ENCODE measurements around the gene PTPN14.
A peak's percentile ranks its signal among the peaks of the same experiment; 100 is the strongest.

The PTPN14 gene

DNA sequence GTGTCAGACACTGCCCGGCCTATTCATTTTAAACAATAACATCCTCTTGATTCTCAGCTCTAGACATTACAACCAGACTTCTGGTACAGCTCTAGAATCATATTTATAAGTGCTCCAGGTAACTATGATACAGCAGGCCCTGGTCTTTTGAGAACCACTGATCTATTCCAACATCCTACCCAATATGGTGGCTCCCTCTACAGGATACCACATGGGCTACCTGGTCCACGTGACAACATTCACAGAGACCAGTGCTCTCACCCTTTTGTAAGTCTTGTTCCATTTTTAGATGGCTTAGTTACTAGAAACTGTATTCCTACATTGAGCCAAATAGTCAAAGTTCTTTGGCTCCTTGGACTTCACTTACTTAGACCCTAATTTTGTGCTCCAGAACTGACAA is 102.9 kb downstream of the PTPN14 start:
- H3K27me3 ChIP-seq (ENCODE audit: insufficient read depth, low read length) = no peaks in the 10 kb centered on the region
- H3K4me3 ChIP-seq (ENCODE audit: low read length) = no peak overlapping the region
- H3K27ac ChIP-seq (ENCODE audit: low read depth, low read length) = peak overlapping the region; percentile 83
- H3K9ac ChIP-seq (ENCODE audit: low read depth, low read length) = peak overlapping the region; percentile 50; the same call in 1 of the 2 replicates
- H3K9me3 ChIP-seq (ENCODE audit: insufficient read depth, low read depth, low read length) = no peaks in the 10 kb centered on the region
- peaks cover 66% of the 10 kb centered on the region for H3K4me1 ChIP-seq (ENCODE audit: insufficient read depth, low read length)
- 87% methylated on average over 2 of the region's 2 CpGs for WGBS
- peaks cover 12% of the 10 kb centered on the region for H3K36me3 ChIP-seq (ENCODE audit: insufficient read depth, low read length)

- H3K36me3 ChIP-seq (ENCODE audit: insufficient read depth, low read length) = peaks cover 12% of the 10 kb centered on the region
- no peaks in the 10 kb centered on the region for H3K27me3 ChIP-seq (ENCODE audit: insufficient read depth, low read length)
- H3K9me3 ChIP-seq (ENCODE audit: insufficient read depth, low read depth, low read length) = no peaks in the 10 kb centered on the region
- H3K9ac ChIP-seq (ENCODE audit: low read depth, low read length) = peak overlapping the region; percentile 71
- H3K4me3 ChIP-seq (ENCODE audit: low read length) = 0 out of 2 replicates have a peak overlapping the region, but pooled peaks have one; percentile 3
- peak overlapping the region; percentile 83 for H3K27ac ChIP-seq (ENCODE audit: low read depth, low read length)
- H3K4me1 ChIP-seq (ENCODE audit: insufficient read depth, low read length) = peaks cover 63% of the 10 kb centered on the region
- WGBS = 65% methylated on average over 2 of the region's 2 CpGs
Measured at GRCh38 chr1:214447557-214447871, 103.9 kb downstream of the PTPN14 start.

DNA sequence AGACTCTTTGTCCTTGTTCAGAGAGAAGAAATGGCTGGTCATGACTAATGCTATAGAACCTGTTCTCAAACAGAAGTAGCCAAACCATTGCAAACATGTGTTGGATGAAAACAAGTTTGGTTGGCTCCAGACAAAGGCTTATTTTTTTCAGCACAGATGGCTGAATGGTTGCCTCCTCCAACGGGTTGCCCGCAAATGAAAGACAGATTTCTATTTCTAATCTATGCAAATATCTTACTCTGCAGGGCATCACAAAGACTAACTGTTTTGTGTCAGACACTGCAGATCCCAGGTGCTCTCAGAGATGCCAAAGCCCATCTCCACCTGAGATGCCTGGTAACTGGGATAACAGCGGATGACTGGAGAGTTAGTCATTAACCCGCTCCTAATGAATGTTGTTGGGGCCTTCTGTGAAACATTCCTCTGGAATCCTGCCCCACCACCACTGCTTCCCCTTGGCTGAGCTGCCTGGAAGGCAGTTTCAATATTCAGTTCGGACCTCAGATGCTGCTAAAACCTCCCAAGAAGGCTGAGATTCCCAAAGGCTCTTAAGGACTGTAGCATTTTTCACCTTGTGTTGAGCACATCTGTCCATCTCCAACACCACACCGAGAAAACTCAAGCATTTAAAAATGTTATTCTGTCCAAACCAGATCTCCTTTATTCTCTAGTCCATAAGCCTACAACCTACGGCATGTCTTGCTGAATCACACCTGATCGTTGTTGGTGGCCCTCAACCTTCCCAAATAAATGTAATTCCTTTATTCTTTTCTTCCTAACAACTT is 104.4 kb downstream of the PTPN14 start:
- Histone ChIP-seq H3K4me3 (ENCODE audit: low read length) (0 out of 2 replicates have a peak overlapping the region, but pooled peaks have one; percentile 3), H3K27ac (ENCODE audit: low read depth, low read length) (peak overlapping the region; percentile 83), H3K9ac (ENCODE audit: low read depth, low read length) (peak overlapping the region; percentile 71), H3K27me3 (ENCODE audit: insufficient read depth, low read length) (no peaks in the 10 kb centered on the region), H3K36me3 (ENCODE audit: insufficient read depth, low read length) (peaks cover 12% of the 10 kb centered on the region), H3K4me1 (ENCODE audit: insufficient read depth, low read length) (peaks cover 62% of the 10 kb centered on the region), H3K9me3 (ENCODE audit: insufficient read depth, low read depth, low read length) (no peaks in the 10 kb centered on the region)
- WGBS = 26% methylated on average over 8 of the region's 8 CpGs

DNA sequence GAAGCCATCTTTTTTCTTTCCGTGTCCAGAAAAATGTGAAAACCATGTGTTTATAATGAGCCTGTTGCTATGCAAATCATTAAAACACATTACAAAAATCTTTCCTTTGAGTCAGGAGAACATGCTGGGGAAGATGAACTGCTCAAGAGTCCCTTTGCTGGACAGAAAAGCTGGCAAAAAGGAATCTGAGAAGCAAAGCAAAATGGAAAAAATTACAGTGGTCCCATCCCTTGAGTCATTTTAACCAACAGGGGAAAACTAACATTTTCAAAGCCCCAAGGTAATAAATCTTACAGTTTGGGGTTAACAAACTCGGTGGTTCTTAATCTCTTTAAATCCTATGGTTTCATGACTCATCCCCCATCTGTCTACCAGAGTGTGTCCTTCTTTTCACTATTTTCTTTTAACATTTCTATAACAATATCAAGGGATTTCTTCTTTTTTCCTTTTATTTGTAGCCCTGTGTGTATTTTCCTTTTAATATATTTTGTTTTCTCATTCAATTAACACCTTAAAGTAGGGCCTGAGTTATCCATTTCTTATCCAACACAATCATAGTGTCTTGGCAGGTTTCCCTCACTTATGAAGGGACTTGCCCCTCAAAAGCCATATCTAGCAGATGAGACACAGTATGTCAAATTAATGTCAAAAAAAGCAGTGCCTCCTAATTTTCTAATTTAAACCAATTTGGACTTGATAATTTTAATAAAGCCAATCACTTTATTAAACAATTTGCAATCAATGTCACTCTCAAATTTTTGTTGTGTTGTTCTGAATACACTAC is 105.4 kb downstream of the PTPN14 start:
- Histone ChIP-seq H3K9me3 (ENCODE audit: insufficient read depth, low read depth, low read length) (no peaks in the 10 kb centered on the region), H3K36me3 (ENCODE audit: insufficient read depth, low read length) (peaks cover 7% of the 10 kb centered on the region; the same call in 1 of the 2 replicates), H3K4me3 (ENCODE audit: low read length) (no peak overlapping the region), H3K9ac (ENCODE audit: low read depth, low read length) (peak overlapping the region; percentile 68), H3K4me1 (ENCODE audit: insufficient read depth, low read length) (peaks cover 69% of the 10 kb centered on the region), H3K27ac (ENCODE audit: low read depth, low read length) (peak overlapping the region; percentile 83), H3K27me3 (ENCODE audit: insufficient read depth, low read length) (no peaks in the 10 kb centered on the region)
- 35% methylated on average over 1 of the region's 2 CpGs for WGBS

DNA sequence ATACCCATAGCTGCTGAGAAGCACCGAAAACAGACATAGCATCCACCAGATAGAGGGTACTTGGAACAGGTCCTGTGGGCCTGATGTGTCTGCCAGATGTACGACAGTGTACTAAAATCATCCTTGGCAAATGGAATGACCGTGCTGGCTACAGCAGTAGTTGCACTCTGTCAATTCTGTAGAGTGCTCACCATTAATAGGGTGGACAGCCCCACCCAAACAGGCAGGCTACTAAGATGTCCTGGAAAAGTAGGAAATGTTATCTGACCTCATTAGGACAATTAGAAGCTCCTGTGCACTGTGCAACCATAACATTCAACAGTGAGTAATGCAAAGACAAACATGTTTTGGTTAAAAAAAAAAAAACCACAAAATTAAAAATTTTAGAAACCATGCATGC is 106.2 kb downstream of the PTPN14 start:
- Histone ChIP-seq H3K4me3 (ENCODE audit: low read length) (no peak overlapping the region), H3K4me1 (ENCODE audit: insufficient read depth, low read length) (peaks cover 77% of the 10 kb centered on the region)

DNA sequence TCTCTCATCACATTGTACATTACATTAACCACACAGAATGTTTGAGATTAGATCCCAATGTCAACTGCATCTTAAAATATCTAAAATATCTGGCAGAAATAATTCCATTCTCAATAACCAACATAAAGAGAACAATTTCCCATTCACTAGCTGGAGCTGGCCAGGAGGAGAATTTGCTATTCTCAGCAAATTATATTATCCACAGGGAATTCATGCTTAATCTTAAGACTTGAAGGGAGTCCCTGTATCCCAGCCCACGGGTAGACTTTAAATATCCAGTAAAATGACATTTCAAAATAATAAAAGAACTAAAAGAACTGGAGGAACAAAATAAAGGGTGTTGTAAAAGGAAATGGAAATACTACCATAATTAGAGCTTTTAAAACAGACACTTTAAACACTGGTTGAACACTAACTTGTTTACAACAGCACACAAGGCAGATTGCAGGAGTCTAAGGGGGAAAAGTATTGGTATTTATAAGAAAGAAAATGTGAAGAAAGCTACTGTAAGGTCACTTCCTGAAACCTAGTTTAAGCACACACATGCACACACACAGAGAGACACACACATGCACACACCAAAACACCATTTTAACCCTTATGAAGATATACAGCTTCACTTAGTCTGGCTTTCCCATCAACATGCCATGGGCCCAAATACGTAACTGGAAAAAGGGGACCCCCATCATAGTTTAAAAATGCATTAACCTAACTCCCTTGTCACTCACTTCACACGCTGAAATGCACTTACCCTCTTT is 107.0 kb downstream of the PTPN14 start:
- peaks cover 85% of the 10 kb centered on the region for H3K4me1 ChIP-seq (ENCODE audit: insufficient read depth, low read length)
- no peaks in the 10 kb centered on the region for H3K9me3 ChIP-seq (ENCODE audit: insufficient read depth, low read depth, low read length)
- no peak overlapping the region; the same call in 1 of the 2 replicates for H3K27ac ChIP-seq (ENCODE audit: low read depth, low read length)
- 89% methylated on average over 2 of the region's 3 CpGs for WGBS
- no peak overlapping the region for H3K4me3 ChIP-seq (ENCODE audit: low read length)
- no peaks in the 10 kb centered on the region for H3K27me3 ChIP-seq (ENCODE audit: insufficient read depth, low read length)
- H3K9ac ChIP-seq (ENCODE audit: low read depth, low read length) = 0 out of 2 replicates have a peak overlapping the region, but pooled peaks have one; percentile 16
- no peaks in the 10 kb centered on the region for H3K36me3 ChIP-seq (ENCODE audit: insufficient read depth, low read length)

More for the DNA sequence above, 106.2 kb downstream of the PTPN14 start:
- Histone ChIP-seq H3K36me3 (ENCODE audit: insufficient read depth, low read length) (no peaks in the 10 kb centered on the region; the same call in 1 of the 2 replicates), H3K27me3 (ENCODE audit: insufficient read depth, low read length) (no peaks in the 10 kb centered on the region), H3K27ac (ENCODE audit: low read depth, low read length) (peak overlapping the region; percentile 83; the same call in 1 of the 2 replicates), H3K9ac (ENCODE audit: low read depth, low read length) (no peak overlapping the region), H3K9me3 (ENCODE audit: insufficient read depth, low read depth, low read length) (no peaks in the 10 kb centered on the region)
- WGBS = 95% methylated on average over 3 of the region's 3 CpGs

GRCh38 chr1:214441119-214441518 is 110.3 kb downstream of the PTPN14 start:
- H3K27me3 ChIP-seq (ENCODE audit: insufficient read depth, low read length) = no peaks in the 10 kb centered on the region
- H3K4me3 ChIP-seq (ENCODE audit: low read length) = no peak overlapping the region
- peak overlapping the region; percentile 27; the same call in 1 of the 2 replicates for H3K9ac ChIP-seq (ENCODE audit: low read depth, low read length)
- no peaks in the 10 kb centered on the region for H3K36me3 ChIP-seq (ENCODE audit: insufficient read depth, low read length)
- WGBS = 88% methylated on average over 3 of the region's 3 CpGs
- H3K9me3 ChIP-seq (ENCODE audit: insufficient read depth, low read depth, low read length) = no peaks in the 10 kb centered on the region
- peak overlapping the region; percentile 59 for H3K27ac ChIP-seq (ENCODE audit: low read depth, low read length)
- peaks cover 73% of the 10 kb centered on the region for H3K4me1 ChIP-seq (ENCODE audit: insufficient read depth, low read length)

- WGBS = 60% methylated on average over 4 of the region's 4 CpGs
- Histone ChIP-seq H3K27ac (ENCODE audit: low read depth, low read length) (peak overlapping the region; percentile 59), H3K9ac (ENCODE audit: low read depth, low read length) (peak overlapping the region; percentile 47; the same call in 1 of the 2 replicates), H3K27me3 (ENCODE audit: insufficient read depth, low read length) (no peaks in the 10 kb centered on the region), H3K4me3 (ENCODE audit: low read length) (no peak overlapping the region), H3K4me1 (ENCODE audit: insufficient read depth, low read length) (peaks cover 66% of the 10 kb centered on the region), H3K36me3 (ENCODE audit: insufficient read depth, low read length) (no peaks in the 10 kb centered on the region), H3K9me3 (ENCODE audit: insufficient read depth, low read depth, low read length) (no peaks in the 10 kb centered on the region)
Measured at GRCh38 chr1:214440219-214440965, 111.0 kb downstream of the PTPN14 start.

- H3K27ac ChIP-seq (ENCODE audit: low read depth, low read length) = peak overlapping the region; percentile 59
- no peaks in the 10 kb centered on the region for H3K36me3 ChIP-seq (ENCODE audit: insufficient read depth, low read length)
- no peaks in the 10 kb centered on the region for H3K27me3 ChIP-seq (ENCODE audit: insufficient read depth, low read length)
- peaks cover 57% of the 10 kb centered on the region for H3K4me1 ChIP-seq (ENCODE audit: insufficient read depth, low read length)
- no peaks in the 10 kb centered on the region for H3K9me3 ChIP-seq (ENCODE audit: insufficient read depth, low read depth, low read length)
- H3K9ac ChIP-seq (ENCODE audit: low read depth, low read length) = peak overlapping the region; percentile 47
- no peak overlapping the region for H3K4me3 ChIP-seq (ENCODE audit: low read length)
- WGBS = 64% methylated on average over 12 of the region's 12 CpGs
Measured at GRCh38 chr1:214439352-214440119, 111.9 kb downstream of the PTPN14 start.

DNA sequence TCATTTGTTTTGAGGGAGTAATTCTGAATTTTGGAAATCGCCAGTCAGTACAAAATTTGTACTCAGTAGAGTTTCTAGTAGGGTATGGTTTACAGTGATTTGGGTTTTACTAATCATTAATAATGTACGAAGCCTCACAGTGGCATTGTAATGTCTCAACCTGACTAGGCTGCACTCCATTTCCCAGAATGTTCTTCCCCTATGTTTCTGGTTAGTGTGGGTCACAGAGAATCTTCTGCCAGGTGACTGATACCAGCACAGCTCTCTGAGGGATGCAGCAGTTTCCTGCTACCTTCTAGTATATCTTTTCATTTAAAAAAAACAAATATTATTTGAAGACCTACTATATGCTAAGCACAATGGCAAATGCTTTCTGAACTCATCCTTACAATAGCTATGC is 112.9 kb downstream of the PTPN14 start:
- no peaks in the 10 kb centered on the region for H3K36me3 ChIP-seq (ENCODE audit: insufficient read depth, low read length)
- WGBS = 90% methylated on average over 2 of the region's 2 CpGs
- H3K4me3 ChIP-seq (ENCODE audit: low read length) = no peak overlapping the region
- peaks cover 51% of the 10 kb centered on the region for H3K4me1 ChIP-seq (ENCODE audit: insufficient read depth, low read length)
- no peaks in the 10 kb centered on the region for H3K27me3 ChIP-seq (ENCODE audit: insufficient read depth, low read length)
- no peak overlapping the region for H3K9ac ChIP-seq (ENCODE audit: low read depth, low read length)
- no peaks in the 10 kb centered on the region for H3K9me3 ChIP-seq (ENCODE audit: insufficient read depth, low read depth, low read length)
- no peak overlapping the region; the same call in 1 of the 2 replicates for H3K27ac ChIP-seq (ENCODE audit: low read depth, low read length)
